Mesenteric fat pad (tissue), 1 donor: ENCODE data around the gene TMPRSS6. TPM values are rescaled to one million over a fixed set of nuclear protein-coding genes. Genes with fewer than 3 reads are reported as not detected.

ENCODE experiments used
- DNase-seq: peaks from one replicate; pipeline ENCODE4 v3.0.0-alpha.2; 2020; ENCODE audit warnings: low spot score
- total RNA-seq: library from RNA; stranded (reverse); fragmentation: NEBNext Ultra II Directional; extraction: Animal tissue kit (Norgen Biotek cat#: 25700); gene quantifications from one replicate; pipeline ENCODE4 v1.2.1, GENCODE V29; 2021
- donor health status: DM: yes; HTN: yes; CAD: no.

The TMPRSS6 gene
- total RNA-seq, 1 donor from 2014 or later: not detected

DNA sequence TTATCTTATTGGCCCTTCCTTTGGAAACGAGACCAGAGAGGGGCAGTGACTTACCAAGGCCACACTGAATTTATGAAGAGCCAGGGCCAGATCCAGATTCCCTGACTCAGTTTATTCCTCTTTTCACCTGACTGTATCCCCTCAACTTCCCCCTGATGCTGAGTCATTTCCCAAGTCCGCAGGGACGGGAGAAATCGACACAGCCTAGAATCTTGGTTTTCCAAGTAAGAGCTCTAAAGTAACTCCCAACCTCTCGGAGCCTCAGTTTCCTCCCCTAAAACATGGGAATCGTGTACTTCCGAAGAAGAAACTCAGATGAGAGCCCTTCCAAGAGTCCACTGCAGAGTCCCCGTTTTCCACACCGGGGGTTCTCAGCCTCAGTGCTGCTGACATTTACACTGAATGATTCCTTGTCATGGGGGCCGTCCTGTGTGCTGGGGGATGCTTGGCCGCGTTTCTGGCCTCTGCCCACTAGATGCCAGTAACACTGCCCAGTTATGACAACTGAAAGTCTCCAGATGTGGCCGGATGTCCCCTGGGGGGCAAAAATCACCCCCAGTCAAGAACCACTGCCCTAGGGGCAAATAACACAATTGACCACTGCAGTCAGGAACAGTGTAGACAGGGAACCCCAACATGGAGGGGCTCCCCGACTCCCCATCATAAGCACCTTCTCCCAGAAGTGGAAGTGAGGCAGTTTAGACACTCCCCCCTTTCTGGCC lies 78.8 kb downstream of the TMPRSS6 start:
- no peak for DNase-seq

DNA sequence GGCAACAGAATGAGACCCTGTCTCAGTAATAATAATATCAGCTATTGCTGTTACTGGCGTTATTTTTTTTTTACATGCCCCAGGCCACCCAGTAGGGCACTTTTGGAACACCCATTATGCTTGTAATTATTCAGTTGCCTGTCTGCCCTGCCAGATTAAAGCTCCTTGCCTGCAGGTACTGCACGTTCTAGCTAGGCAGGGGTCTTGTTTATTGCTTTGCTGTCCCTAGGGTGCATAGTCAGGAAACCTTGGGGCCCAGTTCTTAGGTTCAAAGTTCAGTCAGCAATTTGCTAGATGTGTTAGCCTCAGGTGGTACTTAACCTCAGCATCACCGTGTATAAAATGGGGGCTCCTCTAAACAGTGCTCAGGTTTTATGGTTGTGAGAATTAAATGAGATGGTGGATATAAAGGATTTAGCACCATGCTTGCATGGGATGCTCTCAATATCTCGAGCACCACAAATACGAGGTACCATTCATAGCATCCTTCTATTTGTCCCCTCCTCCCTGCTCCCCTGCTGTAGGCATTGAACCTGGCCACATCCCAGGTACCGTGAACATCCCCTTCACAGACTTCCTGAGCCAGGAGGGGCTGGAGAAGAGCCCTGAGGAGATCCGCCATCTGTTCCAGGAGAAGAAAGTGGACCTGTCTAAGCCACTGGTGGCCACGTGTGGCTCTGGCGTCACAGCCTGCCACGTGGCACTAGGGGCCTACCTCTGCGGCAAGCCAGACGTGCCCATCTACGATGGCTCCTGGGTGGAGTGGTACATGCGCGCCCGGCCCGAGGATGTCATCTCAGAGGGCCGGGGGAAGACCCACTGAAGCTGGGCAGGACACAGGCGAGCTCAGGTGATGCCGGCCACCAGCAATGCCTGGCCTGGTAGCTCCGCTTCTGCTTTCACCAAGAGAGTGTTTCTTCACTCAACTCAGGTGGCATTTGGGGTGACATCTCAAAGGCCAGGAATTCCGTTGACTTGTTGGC lies 80.5 kb downstream of the TMPRSS6 start:
- DNase-seq: no peak

DNA sequence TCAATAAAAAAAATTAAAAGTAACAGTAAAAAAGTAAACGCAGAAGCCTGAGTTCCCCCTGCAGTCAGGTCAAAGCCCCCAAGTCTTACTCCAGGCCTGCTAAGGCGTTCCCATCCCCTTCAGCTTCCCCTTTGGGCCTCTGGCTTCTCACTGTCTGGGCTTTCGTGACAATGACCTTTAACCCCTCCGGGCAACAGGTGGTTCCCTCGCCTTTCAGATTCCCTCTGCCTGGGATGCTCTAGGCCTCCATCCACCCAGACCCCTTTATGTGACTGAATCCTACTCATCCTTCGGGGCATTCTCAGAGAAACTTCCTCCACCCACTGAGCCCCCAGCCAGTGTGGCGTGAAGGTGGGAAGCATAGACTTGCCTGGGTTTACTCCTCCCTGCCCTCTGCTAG lies 82.0 kb downstream of the TMPRSS6 start:
- DNase-seq: no peak

DNA sequence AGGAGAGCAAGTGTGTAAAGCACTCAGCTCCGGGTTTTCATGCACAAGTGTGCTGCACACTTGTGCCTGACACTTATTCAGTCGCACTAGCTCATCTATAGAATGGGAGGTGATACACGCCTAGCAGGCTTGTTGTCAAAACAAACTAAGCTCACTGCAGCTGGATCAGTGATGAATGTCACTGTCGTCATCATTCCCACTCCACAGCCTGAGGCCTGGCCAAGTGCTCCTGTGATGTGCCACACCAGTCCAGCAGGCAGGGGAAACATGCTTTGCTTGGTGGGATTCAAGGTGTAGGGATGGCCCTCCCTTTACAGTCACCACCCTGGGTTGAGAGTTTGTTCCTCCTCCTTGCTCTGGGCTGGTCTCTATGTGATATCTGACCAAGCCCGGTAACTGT lies 83.2 kb downstream of the TMPRSS6 start:
- no peak for DNase-seq

DNA sequence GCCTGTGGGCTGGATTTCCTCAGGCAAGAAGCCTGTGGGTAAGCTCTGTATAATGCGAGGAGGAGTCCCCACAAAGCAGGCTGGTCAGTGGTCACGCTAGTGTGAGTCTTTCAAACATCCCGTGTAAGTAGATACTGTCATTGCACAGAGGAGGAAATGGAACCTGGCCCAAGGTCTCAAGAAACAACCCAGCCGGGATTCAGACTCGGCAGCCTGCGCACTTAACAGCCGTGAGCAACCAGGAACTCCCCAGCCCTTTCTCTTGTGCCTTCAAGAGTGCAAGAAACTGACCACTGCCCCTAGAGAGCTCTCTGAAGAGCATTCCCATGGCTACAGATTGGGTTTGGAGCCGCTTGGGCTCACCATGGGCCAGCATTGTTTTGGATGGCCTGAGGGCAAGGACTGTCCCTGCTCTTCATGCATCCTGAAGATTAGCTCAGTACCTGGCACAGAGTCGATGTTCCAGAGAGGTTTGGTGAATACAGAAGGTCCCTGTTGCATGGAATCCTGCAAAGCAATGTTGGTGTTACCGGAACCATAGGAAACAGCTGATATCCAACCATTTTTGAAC lies 83.9 kb downstream of the TMPRSS6 start:
- no peak for DNase-seq

DNA sequence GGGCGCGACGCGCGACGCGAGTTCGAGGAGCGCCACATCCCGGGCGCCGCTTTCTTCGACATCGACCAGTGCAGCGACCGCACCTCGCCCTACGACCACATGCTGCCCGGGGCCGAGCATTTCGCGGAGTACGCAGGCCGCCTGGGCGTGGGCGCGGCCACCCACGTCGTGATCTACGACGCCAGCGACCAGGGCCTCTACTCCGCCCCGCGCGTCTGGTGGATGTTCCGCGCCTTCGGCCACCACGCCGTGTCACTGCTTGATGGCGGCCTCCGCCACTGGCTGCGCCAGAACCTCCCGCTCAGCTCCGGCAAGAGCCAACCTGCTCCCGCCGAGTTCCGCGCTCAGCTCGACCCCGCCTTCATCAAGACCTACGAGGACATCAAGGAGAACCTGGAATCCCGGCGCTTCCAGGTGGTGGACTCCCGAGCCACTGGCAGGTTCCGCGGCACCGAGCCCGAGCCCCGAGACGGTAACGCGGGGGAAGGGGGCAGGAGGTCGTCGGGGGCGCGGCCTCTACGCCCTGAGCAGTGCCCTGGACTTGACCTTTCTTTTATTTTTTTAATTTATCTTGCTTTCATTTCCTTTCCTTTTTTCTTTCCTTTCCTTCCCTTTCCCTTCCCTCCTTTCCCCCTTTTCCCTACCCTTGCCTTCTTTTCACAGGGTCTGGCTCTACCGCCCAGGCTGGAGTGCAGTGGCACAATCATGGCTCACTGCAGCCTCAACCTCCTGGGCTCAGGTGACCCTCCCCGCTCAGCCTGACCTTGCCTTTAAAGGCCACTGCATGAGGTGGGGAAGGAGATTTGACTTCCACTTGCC lies 85.0 kb downstream of the TMPRSS6 start:
- DNase-seq: no peak

DNA sequence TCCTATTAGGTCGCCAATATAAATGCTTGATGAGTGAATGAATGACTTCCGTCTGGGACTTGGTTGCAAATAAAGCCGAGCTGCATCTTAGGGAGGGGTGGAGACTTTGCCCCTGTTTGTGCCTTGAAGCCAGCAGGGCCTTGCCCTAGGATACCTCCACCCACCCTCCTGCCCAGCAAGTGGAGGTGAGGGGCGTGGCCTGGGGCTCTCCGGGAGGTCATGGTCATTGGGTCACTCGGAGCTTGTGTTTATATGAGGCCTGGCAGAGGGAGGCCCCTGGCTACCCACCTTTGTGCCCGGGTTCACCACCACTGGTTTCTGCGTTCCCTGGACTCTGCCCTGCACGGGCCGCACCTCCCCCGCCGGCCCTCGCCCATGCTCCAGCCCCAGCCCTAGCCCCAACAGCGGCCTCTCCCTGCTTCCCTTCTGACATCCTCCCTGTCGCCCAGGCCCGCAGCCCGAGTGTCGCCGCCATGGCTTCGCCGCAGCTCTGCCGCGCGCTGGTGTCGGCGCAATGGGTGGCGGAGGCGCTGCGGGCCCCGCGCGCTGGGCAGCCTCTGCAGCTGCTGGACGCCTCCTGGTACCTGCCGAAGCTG lies 85.7 kb downstream of the TMPRSS6 start:
- no peak for DNase-seq

DNA sequence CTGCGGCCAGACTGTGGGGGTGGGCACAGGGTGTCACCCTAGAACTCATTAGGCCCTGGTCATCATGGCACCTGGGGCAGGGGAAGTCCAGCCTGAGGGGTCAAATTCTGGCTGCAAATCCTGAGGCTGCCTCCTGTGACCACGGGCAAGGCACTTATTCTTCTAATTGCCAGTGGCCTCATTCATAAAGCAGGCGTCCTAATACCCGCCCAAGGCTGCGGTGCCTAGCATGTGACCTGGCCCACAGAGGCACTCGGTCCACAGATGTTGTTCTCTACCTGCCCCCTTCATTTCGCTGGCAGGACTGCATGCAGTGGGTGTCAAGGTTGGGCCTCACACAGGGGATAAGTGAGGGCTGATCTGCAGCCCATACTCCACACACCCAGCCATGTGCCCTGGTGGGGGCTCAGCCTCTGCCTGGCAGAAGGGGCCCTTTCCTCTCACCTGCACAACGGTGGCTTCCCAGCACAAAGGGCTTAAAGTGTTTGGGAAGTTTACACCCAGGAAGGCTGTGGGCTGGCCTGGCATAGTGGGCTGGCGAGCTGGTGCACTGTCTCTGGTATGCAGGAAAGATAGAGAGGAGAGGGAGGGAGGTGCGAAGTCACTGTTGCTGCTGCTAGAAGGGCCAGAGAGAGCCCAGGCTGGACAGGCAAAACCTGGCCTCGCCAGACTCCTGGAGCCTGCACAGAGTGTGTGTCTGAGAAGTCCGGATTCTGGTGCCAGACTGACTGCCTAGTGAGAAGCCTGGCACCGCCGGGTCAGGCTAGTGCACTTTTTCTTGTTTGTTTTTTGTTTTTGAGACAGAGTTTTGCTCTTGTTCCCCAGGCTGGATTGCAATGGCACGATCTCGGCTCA lies 86.8 kb downstream of the TMPRSS6 start:
- DNase-seq: no peak

DNA sequence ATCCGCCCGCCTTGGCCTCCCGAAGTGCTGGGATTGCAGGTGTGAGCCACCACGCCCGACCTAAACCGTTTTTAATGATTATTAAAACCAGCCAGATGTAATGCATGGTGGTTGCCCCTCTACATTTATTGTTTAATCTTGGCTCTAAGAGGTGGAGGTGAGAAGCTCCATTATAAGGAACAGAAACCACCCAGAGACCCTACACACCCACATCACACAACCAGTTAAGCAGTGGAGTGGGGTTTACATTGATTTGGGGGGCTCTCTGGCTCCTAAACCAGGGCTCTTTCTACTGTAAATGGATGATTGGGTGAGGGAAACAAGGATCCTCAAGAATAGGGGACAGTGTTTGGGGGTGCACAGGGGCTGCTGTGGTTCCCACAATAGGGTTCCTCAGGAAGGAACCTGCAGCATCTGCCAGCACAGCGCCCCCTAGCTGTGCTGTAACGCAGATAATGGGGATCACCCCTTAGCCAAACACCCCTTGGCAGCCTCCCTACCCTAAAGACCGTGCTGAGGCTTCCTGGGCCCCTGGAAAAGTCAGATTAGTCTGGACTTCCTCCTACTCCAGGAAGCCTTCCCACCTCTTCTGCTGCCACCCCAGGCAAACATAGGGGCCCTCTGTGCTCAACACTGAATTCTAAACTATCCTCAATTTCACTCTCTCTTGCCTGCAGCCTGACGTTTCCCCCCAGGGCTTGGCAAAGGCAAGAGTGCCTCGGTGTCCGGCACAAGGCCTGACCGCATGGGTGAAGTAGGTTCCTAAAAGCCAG lies 87.6 kb downstream of the TMPRSS6 start:
- DNase-seq: no peak

DNA sequence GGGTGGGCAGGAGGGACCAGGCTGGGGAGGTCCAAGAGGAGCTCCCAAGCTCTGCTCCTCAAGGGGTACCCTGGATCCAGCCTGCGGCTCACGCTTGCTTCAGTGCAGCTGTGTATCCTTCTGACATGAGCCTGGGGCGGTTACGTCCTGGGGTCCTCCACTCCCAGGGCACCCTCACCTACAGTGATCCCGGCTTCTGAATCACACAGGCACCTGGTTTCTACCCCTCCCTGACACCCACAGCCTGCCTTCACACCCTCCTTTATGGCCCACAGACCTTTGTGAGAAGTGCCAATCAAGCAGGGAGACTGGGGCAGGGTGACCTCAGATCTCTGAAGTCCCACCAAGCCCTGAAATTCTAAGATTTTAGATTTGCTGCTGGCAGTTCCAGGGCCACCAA lies 88.5 kb downstream of the TMPRSS6 start:
- no peak for DNase-seq

DNA sequence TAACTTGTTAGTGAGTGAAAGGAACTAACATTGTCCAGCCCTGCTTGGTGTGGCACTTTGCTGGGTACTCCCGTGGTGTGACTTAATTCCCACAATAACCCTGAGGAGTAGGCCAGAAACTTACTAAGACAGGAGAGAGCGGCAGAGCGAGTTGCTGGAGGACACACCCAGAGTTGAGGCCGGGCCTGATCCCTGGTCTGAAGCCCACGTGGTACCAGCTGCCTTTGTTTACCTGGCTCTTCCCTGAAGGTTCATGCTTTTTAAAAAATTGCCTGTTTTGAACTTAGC lies 89.4 kb downstream of the TMPRSS6 start:
- DNase-seq: no peak

DNA sequence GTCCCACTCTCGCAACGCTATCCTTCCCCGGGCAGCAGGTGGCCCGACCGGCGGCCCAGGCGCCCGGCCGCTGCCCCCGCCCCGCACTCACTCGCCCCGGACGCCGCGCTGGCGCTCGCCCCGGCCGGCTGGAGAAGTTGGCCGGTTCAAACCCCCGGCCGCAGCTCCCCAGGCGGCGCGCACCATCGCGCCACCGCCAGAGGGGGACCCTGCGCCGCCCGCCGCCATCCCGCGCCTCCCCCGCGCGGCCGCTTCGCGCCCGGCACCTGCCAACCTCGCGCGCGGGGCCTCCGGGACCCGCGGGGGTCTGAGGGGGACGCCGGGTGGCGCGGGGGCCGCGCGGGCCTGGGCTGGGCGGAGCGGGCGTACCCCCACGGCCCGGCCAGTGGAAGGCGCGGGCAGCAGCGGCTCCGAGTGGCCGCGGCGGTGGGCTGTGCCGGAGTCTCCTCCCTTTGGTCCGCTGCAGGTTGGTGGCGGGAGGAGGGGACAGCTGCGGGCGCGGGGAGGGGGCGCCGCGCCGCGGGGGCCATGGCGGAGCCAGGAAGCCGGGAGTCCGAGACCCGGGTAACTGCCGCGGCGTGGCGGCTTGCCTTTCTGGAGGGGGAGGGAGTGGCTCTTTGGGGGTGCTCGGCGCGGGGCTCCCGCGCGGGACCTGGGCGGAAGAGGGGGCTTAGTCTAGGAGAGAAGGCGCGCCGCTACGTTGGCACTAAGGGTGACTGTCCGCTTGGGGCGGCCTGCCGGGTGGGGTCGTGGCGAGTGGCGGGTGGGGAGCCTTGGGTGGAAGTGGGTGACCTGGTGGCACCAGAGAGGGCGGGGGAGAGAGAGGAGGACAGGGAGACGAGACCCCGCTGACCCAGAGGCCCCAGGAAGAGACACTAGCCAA lies 90.0 kb downstream of the TMPRSS6 start, which contains the start of the genes MPST and TST:
MPST (plus strand) TSS at position 434 of the 883 bp plus-strand sequence; CDS start at position 529, 95 bp downstream.
TST (minus strand) TSS at position 139 of the 883 bp plus-strand sequence. CDS start 715 bp downstream, outside the sequence.
- no peak for DNase-seq

DNA sequence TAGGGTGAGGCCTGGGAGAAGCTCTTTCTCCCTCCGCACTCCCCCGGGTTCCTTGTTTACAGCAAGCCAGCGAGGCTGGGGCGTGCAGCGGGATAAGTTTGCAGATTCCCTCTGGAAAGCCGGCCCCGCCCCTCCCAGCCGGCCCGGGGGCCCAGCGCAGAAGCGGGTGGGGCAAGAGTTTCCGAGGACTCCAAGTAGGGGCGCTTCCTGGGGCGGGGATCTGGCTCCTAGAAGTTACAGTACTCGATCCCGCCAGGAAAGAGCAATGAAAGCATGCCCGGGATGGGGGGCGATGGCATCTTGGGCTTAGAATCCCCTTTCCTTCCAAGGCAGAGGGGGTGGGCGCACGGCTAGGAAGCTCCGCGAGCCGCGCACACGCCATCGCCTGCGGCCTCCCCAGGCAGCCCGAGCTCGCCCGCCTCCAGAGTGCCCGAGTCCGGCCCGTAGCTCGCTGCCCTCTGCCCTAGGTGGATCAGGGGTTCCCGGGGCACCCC lies 90.7 kb downstream of the TMPRSS6 start:
- no peak for DNase-seq

DNA sequence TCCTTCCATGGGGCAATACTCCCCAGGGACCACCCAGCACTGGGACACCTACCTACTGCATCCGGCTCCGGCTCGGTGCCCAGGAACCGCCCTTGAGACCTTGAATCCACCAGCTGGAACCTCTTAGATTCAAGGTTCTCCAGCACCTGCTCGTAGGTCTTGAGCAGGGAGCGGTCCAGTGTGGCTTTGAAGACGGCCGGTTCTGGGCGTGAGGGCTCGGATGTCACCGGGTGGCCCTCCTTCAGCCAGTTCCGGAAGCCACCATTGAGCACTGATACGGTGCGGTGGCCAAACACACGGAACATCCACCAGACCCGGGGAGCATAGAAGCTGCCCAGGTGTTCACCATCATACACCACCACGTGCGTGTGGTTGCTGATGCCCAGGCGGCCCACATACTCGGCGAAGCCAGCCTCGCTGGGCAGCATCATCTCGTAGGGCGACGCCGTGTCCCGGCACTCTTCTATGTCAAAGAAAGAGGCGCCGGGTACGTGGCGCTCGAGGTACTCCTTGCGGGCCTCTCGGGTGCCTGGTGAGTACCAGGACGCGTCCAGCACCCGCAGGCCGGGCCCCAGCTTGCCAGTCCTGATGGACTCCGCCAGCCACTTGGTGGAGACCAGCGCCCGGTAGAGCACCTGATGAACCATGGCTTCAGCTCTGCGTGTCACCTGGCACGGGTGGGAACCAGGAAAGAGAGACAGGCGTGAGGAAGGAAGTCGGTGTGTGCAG lies 91.3 kb downstream of the TMPRSS6 start:
- DNase-seq: no peak

DNA sequence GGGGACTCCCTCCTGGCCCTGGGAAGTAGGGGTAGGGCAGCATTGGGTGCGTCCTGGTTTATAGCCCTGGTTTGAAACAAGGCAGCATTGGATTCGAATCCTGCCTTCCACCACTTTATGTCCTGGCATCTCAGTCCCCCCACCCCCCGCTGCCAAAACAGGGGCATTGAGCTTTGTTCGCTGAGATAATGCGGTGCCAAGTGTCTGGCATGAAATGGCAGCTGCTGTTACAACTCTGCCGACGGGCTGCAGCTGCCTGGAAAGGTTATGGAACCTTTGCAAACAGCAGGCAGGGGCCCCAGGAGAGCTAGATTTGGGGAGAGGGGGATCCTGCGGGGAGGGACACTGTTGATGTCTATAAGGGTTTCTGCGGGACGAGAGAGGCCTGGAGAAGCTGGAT lies 92.2 kb downstream of the TMPRSS6 start:
- no peak for DNase-seq

DNA sequence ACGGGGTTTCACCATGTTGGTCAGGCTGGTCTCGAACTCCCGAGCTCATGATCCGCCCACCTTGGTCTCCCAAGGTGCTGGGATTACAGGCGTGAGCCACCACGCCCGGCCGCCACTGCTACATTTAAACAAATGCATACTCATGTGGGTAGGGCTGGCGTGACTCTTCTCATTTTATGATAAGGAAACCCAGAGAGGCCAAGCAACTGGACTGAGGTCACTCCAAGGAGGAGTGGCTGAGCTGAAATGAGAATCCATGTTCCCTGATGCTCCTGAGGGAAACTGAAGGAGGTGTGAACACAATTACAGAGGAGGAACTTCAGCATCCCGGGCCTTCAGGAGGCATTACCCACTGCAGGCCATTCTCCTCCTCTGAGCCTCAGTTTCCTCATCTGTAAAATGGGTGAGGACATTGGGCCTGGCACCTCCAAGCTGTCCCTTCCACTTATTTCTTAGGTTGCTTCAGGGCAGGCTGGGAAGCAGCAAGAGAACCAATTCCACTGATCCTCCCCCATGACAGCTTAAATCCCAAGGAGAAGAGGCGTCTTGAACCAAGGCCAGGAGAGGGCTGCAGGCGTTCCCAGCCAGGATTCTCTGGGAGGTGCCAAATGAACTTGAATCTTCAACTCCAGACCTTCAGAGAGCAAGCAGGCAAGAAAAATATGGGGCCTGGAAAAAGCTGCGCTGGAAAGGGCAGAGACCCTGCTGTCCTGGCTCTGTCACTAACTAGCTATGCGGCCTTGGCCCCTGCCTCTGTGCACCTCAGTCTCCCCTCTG lies 93.2 kb downstream of the TMPRSS6 start:
- DNase-seq: no peak

DNA sequence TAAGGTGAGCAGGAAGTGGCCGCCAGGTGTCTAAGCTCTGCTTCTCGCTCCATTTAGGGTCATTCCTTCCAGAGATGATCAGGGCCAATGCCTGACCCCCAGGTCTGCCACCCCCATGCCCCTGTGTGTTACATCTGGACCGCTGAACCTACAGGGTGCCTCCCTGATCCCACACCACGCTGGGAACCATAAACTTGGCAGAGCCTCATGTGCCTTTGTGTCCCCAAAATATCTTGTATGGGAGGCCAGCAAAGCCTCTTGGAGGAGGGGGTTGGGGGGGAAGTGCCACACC lies 94.0 kb downstream of the TMPRSS6 start:
- no peak for DNase-seq
